Measurements from ENCODE around the gene LGR6.

- TF ChIP-seq, protein P1, sequence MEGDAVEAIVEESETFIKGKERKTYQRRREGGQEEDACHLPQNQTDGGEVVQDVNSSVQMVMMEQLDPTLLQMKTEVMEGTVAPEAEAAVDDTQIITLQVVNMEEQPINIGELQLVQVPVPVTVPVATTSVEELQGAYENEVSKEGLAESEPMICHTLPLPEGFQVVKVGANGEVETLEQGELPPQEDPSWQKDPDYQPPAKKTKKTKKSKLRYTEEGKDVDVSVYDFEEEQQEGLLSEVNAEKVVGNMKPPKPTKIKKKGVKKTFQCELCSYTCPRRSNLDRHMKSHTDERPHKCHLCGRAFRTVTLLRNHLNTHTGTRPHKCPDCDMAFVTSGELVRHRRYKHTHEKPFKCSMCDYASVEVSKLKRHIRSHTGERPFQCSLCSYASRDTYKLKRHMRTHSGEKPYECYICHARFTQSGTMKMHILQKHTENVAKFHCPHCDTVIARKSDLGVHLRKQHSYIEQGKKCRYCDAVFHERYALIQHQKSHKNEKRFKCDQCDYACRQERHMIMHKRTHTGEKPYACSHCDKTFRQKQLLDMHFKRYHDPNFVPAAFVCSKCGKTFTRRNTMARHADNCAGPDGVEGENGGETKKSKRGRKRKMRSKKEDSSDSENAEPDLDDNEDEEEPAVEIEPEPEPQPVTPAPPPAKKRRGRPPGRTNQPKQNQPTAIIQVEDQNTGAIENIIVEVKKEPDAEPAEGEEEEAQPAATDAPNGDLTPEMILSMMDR (IDR thresholded peaks at IDR 0.05 in 4 of 5, conservative IDR thresholded peaks at IDR 0.05 in 1 of 5) = no peak
- no peak for TF ChIP-seq POLR2A (IDR thresholded peaks at IDR 0.05)
These were observed 40.9 kb downstream of the LGR6 start for GRCh38 chr1:202234331-202235002.
